SK-N-SH (cell line): Measurements from ENCODE around the gene MROH2A.

ENCODE experiments used
- CTCF ChIP-seq: fragments of 200-600 bp; sonication (generic); IDR thresholded peaks from 2 replicates; pipeline ENCODE4 v1.6.1; 2017; ENCODE audit warnings: antibody characterized with exemption, mild to moderate bottlenecking, moderate library complexity
- GABPA ChIP-seq: IDR thresholded peaks from 2 replicates; pipeline ENCODE4 v1.4.0; 2012; ENCODE audit warnings: low read depth, mild to moderate bottlenecking
- MXI1 ChIP-seq: IDR thresholded peaks from 2 replicates; pipeline ENCODE4 v1.6.1; 2012; ENCODE audit warnings: mild to moderate bottlenecking, low read depth, low read length, improper control_type of control experiment
- NFIC ChIP-seq: IDR thresholded peaks from 2 replicates; pipeline ENCODE4 v1.4.0; 2012; ENCODE audit warnings: borderline replicate concordance
- POLR2AphosphoS5 ChIP-seq: IDR thresholded peaks from 2 replicates; pipeline ENCODE4 v1.6.1; 2012; ENCODE audit warnings: low read depth, low read length
- REST ChIP-seq: IDR thresholded peaks from 2 replicates; pipeline ENCODE4 v1.6.1; 2012; ENCODE audit warnings: mild to moderate bottlenecking, low read depth, low read length, moderate library complexity
- SMC3 ChIP-seq: IDR thresholded peaks from 2 replicates; pipeline ENCODE4 v1.6.1; 2012; ENCODE audit warnings: low read depth, low read length, improper control_type of control experiment
- USF1 ChIP-seq: IDR thresholded peaks from 2 replicates; pipeline ENCODE4 v1.4.0; 2012; ENCODE audit warnings: low read depth, borderline replicate concordance
- YY1 ChIP-seq: IDR thresholded peaks from 2 replicates; pipeline ENCODE4 v1.4.0; 2012; ENCODE audit warnings: low read depth, mild to moderate bottlenecking

- no peak for TF ChIP-seq REST
- TF ChIP-seq GABPA, result no peak
- no peak for TF ChIP-seq NFIC
- TF ChIP-seq CTCF, result no peak
- TF ChIP-seq SMC3, result no peak
- no peak for TF ChIP-seq USF1
- TF ChIP-seq YY1, result no peak
- no peak for TF ChIP-seq MXI1
- TF ChIP-seq POLR2AphosphoS5, result no peak
These were observed 35.3 kb downstream of the MROH2A start for GRCh38 chr2:233813236-233814055.
